H7 (cell line): ENCODE measurements around the gene GPSM3. TPM values are rescaled to one million over a fixed set of nuclear protein-coding genes. Genes with fewer than 3 reads are reported as not detected.
"Not testable (repeated sequence)": the region's sequence is repeated elsewhere in the genome, so short reads cannot be mapped to it uniquely, and the experiment has no call there.

Experiments used
- DNase-seq: peaks from one replicate; pipeline ENCODE4 v3.0.0; 2012
- H3K27me3 ChIP-seq: 2 replicates; pipeline ENCODE4 v1.6.0; 2011; ENCODE audit warnings: mild to moderate bottlenecking, low read length; ENCODE audit not compliant: control insufficient read depth, insufficient read depth
- H3K36me3 ChIP-seq: replicated peaks from 2 replicates; pipeline ENCODE4 v1.5.1; 2011; ENCODE audit warnings: low read length; ENCODE audit not compliant: control insufficient read depth, insufficient read depth
- H3K4me3 ChIP-seq: 2 replicates; pipeline ENCODE4 v1.5.1; 2011; ENCODE audit warnings: low read depth, mild to moderate bottlenecking, control low read depth, low read length, moderate library complexity; ENCODE audit not compliant: insufficient read depth
- total RNA-seq: library from RNA; depleted of rRNA; stranded (reverse); fragments of >200 nt; shearing (Covaris generic); gene quantifications from 2 replicates; pipeline ENCODE4 v1.2.3, GENCODE V29; 2014

Gene GPSM3
- total RNA-seq, 1 experiment from 2014 or later, result 21.2 TPM

GRCh38 chr6:32213649-32214048 is 21.2 kb upstream of the GPSM3 start:
- peak; percentile 17 for DNase-seq
- Histone ChIP-seq H3K27me3 (no peaks in the 10 kb centered on the region; the same call in 1 of the 2 replicates), H3K4me3 (no peak overlapping the region), H3K36me3 (no peaks in the 10 kb centered on the region)

GRCh38 chr6:32212076-32212760 is 19.8 kb upstream of the GPSM3 start:
- H3K4me3 ChIP-seq, result no peak overlapping the region
- no peaks in the 10 kb centered on the region; the same call in 1 of the 2 replicates for H3K27me3 ChIP-seq
- no peaks in the 10 kb centered on the region for H3K36me3 ChIP-seq
- peak; percentile 24 for DNase-seq

GRCh38 chr6:32211432-32211831 is 19.0 kb upstream of the GPSM3 start:
- not testable (repeated sequence) for H3K4me3 ChIP-seq, H3K36me3 ChIP-seq, DNase-seq, H3K27me3 ChIP-seq

GRCh38 chr6:32210191-32210601 is 17.8 kb upstream of the GPSM3 start:
- Histone ChIP-seq H3K36me3 (no peaks in the 10 kb centered on the region), H3K27me3 (no peaks in the 10 kb centered on the region; the same call in 1 of the 2 replicates), H3K4me3 (no peak overlapping the region)
- no peak for DNase-seq

- no peaks in the 10 kb centered on the region for H3K36me3 ChIP-seq
- no peak for DNase-seq
- H3K27me3 ChIP-seq, result 0 out of 2 replicates have a peak, but pooled peaks cover 2% of the 10 kb centered on the region
- H3K4me3 ChIP-seq, result no peak overlapping the region
Measured at GRCh38 chr6:32208996-32209395, 16.6 kb upstream of the GPSM3 start.

GRCh38 chr6:32204268-32204715 is 11.8 kb upstream of the GPSM3 start:
- Histone ChIP-seq H3K36me3 (no peaks in the 10 kb centered on the region), H3K27me3 (peaks cover 2% of the 10 kb centered on the region; the same call in 1 of the 2 replicates), H3K4me3 (no peak overlapping the region)
- DNase-seq, result no peak

- no peak for DNase-seq
- Histone ChIP-seq H3K27me3 (peaks cover 2% of the 10 kb centered on the region; the same call in 1 of the 2 replicates), H3K36me3 (no peaks in the 10 kb centered on the region), H3K4me3 (no peak overlapping the region)
Measured at GRCh38 chr6:32203426-32204267, 11.2 kb upstream of the GPSM3 start.

- Histone ChIP-seq H3K4me3 (no peak overlapping the region), H3K36me3 (no peaks in the 10 kb centered on the region), H3K27me3 (peaks cover 2% of the 10 kb centered on the region; the same call in 1 of the 2 replicates)
- DNase-seq, result no peak
Measured at GRCh38 chr6:32202186-32202585, 9.7 kb upstream of the GPSM3 start.

GRCh38 chr6:32200711-32201475 is 8.4 kb upstream of the GPSM3 start:
- DNase-seq, result no peak
- no peaks in the 10 kb centered on the region for H3K36me3 ChIP-seq
- H3K27me3 ChIP-seq, result peaks cover 2% of the 10 kb centered on the region; the same call in 1 of the 2 replicates
- H3K4me3 ChIP-seq, result no peak overlapping the region

GRCh38 chr6:32198866-32199265 is 6.4 kb upstream of the GPSM3 start:
- H3K36me3 ChIP-seq, result no peaks in the 10 kb centered on the region
- H3K27me3 ChIP-seq, result no peaks in the 10 kb centered on the region; the same call in 1 of the 2 replicates
- no peak overlapping the region for H3K4me3 ChIP-seq
- DNase-seq, result no peak

GRCh38 chr6:32198345-32198696 is 5.9 kb upstream of the GPSM3 start:
- Histone ChIP-seq H3K4me3 (no peak overlapping the region), H3K36me3 (no peaks in the 10 kb centered on the region), H3K27me3 (no peaks in the 10 kb centered on the region; the same call in 1 of the 2 replicates)
- DNase-seq, result no peak

- DNase-seq, result peak; percentile 56
- Histone ChIP-seq H3K36me3 (no peaks in the 10 kb centered on the region), H3K27me3 (no peaks in the 10 kb centered on the region; the same call in 1 of the 2 replicates), H3K4me3 (peak overlapping the region; percentile 92)
Measured at GRCh38 chr6:32196682-32197616, 4.5 kb upstream of the GPSM3 start.

- peak; percentile 90 for DNase-seq
- H3K4me3 ChIP-seq, result peak overlapping the region; percentile 92
- H3K36me3 ChIP-seq, result no peaks in the 10 kb centered on the region
- H3K27me3 ChIP-seq, result no peaks in the 10 kb centered on the region
Measured at GRCh38 chr6:32195902-32196681, 3.6 kb upstream of the GPSM3 start.
